Heart left ventricle (tissue), 16 donors: ENCODE results near the gene AKR1C1. TPM values are rescaled to one million over a fixed set of nuclear protein-coding genes. Genes with fewer than 3 reads are reported as not detected.

Experiments
- ATAC-seq, 4 donors: fragments of 200-7000 bp; cut with Tn5 transposase; one replicate each; pipeline ENCODE4 v1.9.1; 2020 to 2022; ENCODE audit warnings: moderate library complexity in 4 of 4, mild to moderate bottlenecking in 3 of 4, moderate number of reproducible peaks in 1 of 4
- DNase-seq, 5 donors: peaks; one replicate each; pipeline ENCODE4 v3.0.0-alpha.2; 2020
- H3K27ac ChIP-seq, 12 donors: fragments of 200-600 bp; sonication (generic) in 4 of 12; one replicate each; pipeline versions ENCODE4 v1.5.0 to v1.8.0; 2016 to 2022; ENCODE audit warnings: mild to moderate bottlenecking in 2 of 12
- H3K27me3 ChIP-seq, 9 donors: fragments of 200-600 bp; sonication (generic) in 2 of 9; one replicate each; pipeline versions ENCODE4 v1.5.1 to v1.8.0; 2016 to 2022; ENCODE audit warnings: mild to moderate bottlenecking in 3 of 9
- H3K36me3 ChIP-seq, 9 donors: fragments of 200-600 bp; sonication (generic) in 2 of 9; one replicate each; pipeline versions ENCODE4 v1.5.0 to v1.8.0; 2018 to 2022; ENCODE audit warnings: mild to moderate bottlenecking in 2 of 9
- H3K4me1 ChIP-seq, 12 donors: fragments of 200-600 bp; sonication (generic) in 4 of 12; one replicate each; pipeline versions ENCODE4 v1.5.0 to v1.8.0; 2016 to 2022; ENCODE audit warnings: mild to moderate bottlenecking in 3 of 12
- H3K4me3 ChIP-seq, 12 donors: fragments of 200-600 bp; sonication (generic) in 4 of 12; one replicate each; pipeline versions ENCODE4 v1.5.0 to v1.8.0; 2017 to 2022; ENCODE audit warnings: mild to moderate bottlenecking in 9 of 12, moderate library complexity in 4 of 12
- H3K9me3 ChIP-seq, 12 donors: fragments of 200-600 bp; sonication (generic) in 4 of 12; one replicate each; pipeline versions ENCODE4 v1.5.0 to v1.8.0; 2016 to 2022; ENCODE audit warnings: mild to moderate bottlenecking in 1 of 12
- CTCF ChIP-seq, 12 donors: fragments of 200-600 bp; sonication (generic) in 4 of 12; IDR thresholded peaks; one replicate each; pipeline versions ENCODE4 v1.5.0 to v1.8.0; 2018 to 2022; ENCODE audit warnings: antibody characterized with exemption in 12 of 12, mild to moderate bottlenecking in 5 of 12
- POLR2A ChIP-seq, 2 donors: fragments of 450-650 bp; IDR thresholded peaks; one replicate each; pipeline ENCODE4 v1.6.1; 2017; ENCODE audit warnings: antibody characterized with exemption in 2 of 2, mild to moderate bottlenecking in 2 of 2, moderate library complexity in 2 of 2
- WGBS, 4 donors: extraction: QIAGEN DNeasy Blood & Tissue Kit in 2 of 4; methylation state at CpG; one replicate each; pipeline versions ENCODE4 v1.1.5 to v1.1.7; 2013 to 2018; 5-methylcytosine and 5-hydroxymethylcytosine counted together
- intact Hi-C, 10 donors: fragments of 100-400 bp; cut with DNase I; formaldehyde crosslinking; loops; one replicate each; pipeline versions ENCODE4 v1.11.1 to v1.14.2; 2022
- polyA plus RNA-seq, 2 donors: library from polyadenylated mRNA; stranded (reverse); fragments of 200-250 nt; gene quantifications; one replicate each; pipeline ENCODE4 v1.2.3, GENCODE V29; 2013
- total RNA-seq, 9 donors: library from RNA; depleted of rRNA in 2 of 9; stranded (reverse); fragments of >200 nt in 2 of 9; fragmentation: NEBNext Ultra II Directional in 3 of 9; extraction: Animal tissue kit (Norgen Biotek cat#: 25700) in 3 of 9; gene quantifications; one replicate each; pipeline versions ENCODE4 v1.1.0 to v1.2.4, GENCODE V29; 2016 to 2023
- donor health status: ischemic (EF 13 %, LVEDD 7.1; RV severe dilation, severe dysfunction).
- donor health status: healthy with polysubstance abuse.
- donor health status: DM: no; HTN: yes; CAD: no.
- donor health status: DM: no; HTN: no; CAD: no.
- donor health status: ischemic (EF 25% LVEDD 6.9; RV normal size, moderate dysfunction).
- donor health status: ischemic (EF 25% LVEDD 5.7; RV mildly dilated, moderate dysfunction).
- donor health status: healthy.
- donor health status: DM: yes; HTN: yes; CAD: no.
- donor health status: ischemic (EF 35%, LVEDD 5.7; RV mildly dilated, moderate dysfunction).
- donor health status: nonischemic (EF 11% LVEDD 7.7; RV severe dilation, severe dysfunction).
- donor health status: DM: yes; HTN: yes; CAD: no.
- donor health status: PGD.
- donor health status: ischemic (EF 29% LVEDD 5.4; RV normal size, mild dysfunction).
- donor health status: nonischemic (EF 23%, LVEDD 6.1; RV moderate dilation, normal function).

Gene AKR1C1
- total and polyA plus RNA-seq, 11 donors = 9.3 to 81.1 (median 16.5) TPM

GRCh38 chr10:4980793-4981192 is 17.6 kb downstream of the AKR1C1 start:
- Histone ChIP-seq H3K4me3 (no peak overlapping the region), H3K9me3 (no peaks in the 10 kb centered on the region), H3K36me3 (peaks cover 0 to 29% (median 0%) of the 10 kb centered on the region in 9 donors), H3K27me3 (no peaks in the 10 kb centered on the region), H3K27ac (no peak overlapping the region), H3K4me1 (peaks cover 0 to 18% (median 6%) of the 10 kb centered on the region in 12 donors)
- no peak for DNase-seq
- intact Hi-C loops = loop anchor here in 6 of 10 donors (2.0 to 10.0 kb wide), 6 partner anchors 114 to 133 kb away; partner anchors contain the start of gene AKR1C3 (in 1 of the 6)
- ATAC-seq = no peak
- TF ChIP-seq CTCF (IDR thresholded peaks at IDR 0.05) (no peak), POLR2A (IDR thresholded peaks at IDR 0.05) (no peak)
- 95 to 97% (median 96%) methylated on average over 2 of the region's 2 CpGs for WGBS, 4 donors

GRCh38 chr10:4981722-4982471 is 18.7 kb downstream of the AKR1C1 start:
- Histone ChIP-seq H3K27ac (peak overlapping the region in 5 of 12 donors; percentile 7 to 52 (median 50)), H3K9me3 (no peaks in the 10 kb centered on the region), H3K36me3 (peaks cover 0 to 23% (median 0%) of the 10 kb centered on the region in 9 donors), H3K27me3 (no peaks in the 10 kb centered on the region), H3K4me1 (peaks cover 0 to 18% (median 6%) of the 10 kb centered on the region in 12 donors), H3K4me3 (no peak overlapping the region)
- intact Hi-C loops = loop anchor here in 8 of 10 donors (1.0 to 10.0 kb wide), 7 partner anchors 113 to 135 kb away; partner anchors contain the start of gene AKR1C3 (in 1 of the 8)
- DNase-seq (peak in 2 of 5 donors; percentile 17 to 31), ATAC-seq (peak in 3 of 4 donors; percentile 52 to 68 (median 53))
- 32 to 44% (median 38%) methylated on average over 13 to 14 of the region's 14 CpGs for WGBS, 4 donors
- peak; percentile 21 to 58 (median 51) for TF ChIP-seq CTCF (IDR thresholded peaks at IDR 0.05)
- TF ChIP-seq POLR2A (IDR thresholded peaks at IDR 0.05) = no peak

- WGBS, 4 donors = 93 to 96% (median 95%) methylated on average over 9 of the region's 9 CpGs
- no peak for TF ChIP-seq POLR2A (IDR thresholded peaks at IDR 0.05)
- no peak for TF ChIP-seq CTCF (IDR thresholded peaks at IDR 0.05)
- Histone ChIP-seq H3K9me3 (no peaks in the 10 kb centered on the region), H3K36me3 (peaks cover 0 to 14% (median 0%) of the 10 kb centered on the region in 9 donors), H3K27ac (no peak overlapping the region), H3K4me1 (peaks cover 0 to 18% (median 6%) of the 10 kb centered on the region in 12 donors), H3K27me3 (no peaks in the 10 kb centered on the region), H3K4me3 (no peak overlapping the region)
- peak in 3 of 4 donors; percentile 19 to 56 (median 44) for ATAC-seq
- DNase-seq = no peak
- intact Hi-C loops = loop anchor here in 6 of 10 donors (1.0 to 10.0 kb wide), 6 partner anchors 112 to 135 kb away; partner anchors contain the start of gene AKR1C3 (in 1 of the 6)
Measured at GRCh38 chr10:4982764-4983226, 19.6 kb downstream of the AKR1C1 start.

GRCh38 chr10:4983615-4984216 is 20.5 kb downstream of the AKR1C1 start:
- no peak overlapping the region for H3K27ac ChIP-seq
- H3K36me3 ChIP-seq = peaks cover 0 to 11% (median 0%) of the 10 kb centered on the region in 9 donors
- intact Hi-C loops = loop anchor here in 5 of 10 donors (2.0 to 10.0 kb wide), 5 partner anchors 111 to 136 kb away; partner anchors contain the start of gene AKR1C3 (in 1 of the 5)
- ATAC-seq = peak in 1 of 4 donors; percentile 9
- no peaks in the 10 kb centered on the region for H3K27me3 ChIP-seq
- H3K4me1 ChIP-seq = peaks cover 0 to 18% (median 6%) of the 10 kb centered on the region in 12 donors
- TF ChIP-seq CTCF (IDR thresholded peaks at IDR 0.05) (no peak), POLR2A (IDR thresholded peaks at IDR 0.05) (no peak)
- no peaks in the 10 kb centered on the region for H3K9me3 ChIP-seq
- no peak overlapping the region for H3K4me3 ChIP-seq
- no peak for DNase-seq
- WGBS, 4 donors = 96 to 98% (median 98%) methylated on average over 5 of the region's 5 CpGs
